ENCODE measurements around the gene RANBP17.

RANBP17 gene

DNA sequence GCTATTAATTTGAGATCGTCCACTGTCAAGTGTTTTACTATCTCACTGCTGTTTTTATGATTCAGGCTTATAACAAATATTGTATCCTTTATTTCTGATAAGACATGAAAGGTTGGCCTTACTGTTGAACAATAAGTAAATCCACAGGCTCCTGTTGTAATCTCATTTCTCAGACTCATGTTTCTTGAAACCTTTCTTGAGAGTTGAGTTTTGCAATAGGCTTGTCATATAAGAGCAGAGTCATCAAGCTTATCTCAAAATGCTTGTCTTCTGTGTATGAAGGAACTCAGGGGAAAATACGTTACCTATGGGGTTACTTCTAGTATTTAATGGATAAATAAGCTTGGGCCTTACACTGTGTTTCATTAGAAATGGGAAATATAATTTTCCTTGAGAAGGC lies 438.0 kb downstream of the RANBP17 start:
- DNase-seq (ENCODE audit: low spot score): no peak

DNA sequence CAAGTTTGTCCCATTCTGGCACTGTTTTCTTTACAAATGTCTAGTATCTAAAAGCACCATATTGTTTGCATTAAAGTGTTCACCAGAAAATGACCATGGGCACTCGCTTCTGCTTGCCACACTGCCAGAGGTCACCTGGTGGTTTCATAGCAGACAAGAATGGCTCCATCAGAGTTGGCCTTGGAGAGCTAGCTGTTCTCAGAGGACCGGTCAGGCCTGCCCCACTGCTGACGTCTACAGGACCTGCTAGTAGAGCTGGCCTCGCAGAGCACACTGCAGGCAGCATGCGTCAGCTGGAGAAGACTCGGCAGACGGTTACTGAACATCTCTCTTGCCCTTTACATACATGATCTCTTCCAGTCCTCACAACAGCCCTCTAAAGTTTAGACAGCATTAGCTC lies 438.5 kb downstream of the RANBP17 start:
- no peak for DNase-seq (ENCODE audit: low spot score)

DNA sequence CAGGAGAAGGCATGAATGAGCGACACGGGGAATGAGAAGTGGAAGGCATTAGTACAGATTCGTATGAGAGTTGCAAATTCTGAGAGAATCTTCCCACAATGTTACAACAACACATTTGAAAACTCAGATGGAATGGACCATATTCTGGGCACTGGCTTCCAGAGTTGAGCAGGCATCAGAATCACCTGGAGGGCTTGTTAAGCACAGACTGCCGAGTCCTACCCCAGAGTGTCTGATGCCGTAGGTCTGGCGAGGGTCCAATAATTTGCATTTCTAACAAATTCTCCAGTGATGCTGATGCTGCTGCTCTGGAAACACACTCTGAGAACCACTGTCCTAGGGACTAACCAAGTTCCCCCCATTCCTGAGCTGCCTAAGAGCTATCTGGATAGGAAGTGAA lies 444.3 kb downstream of the RANBP17 start:
- no peak for DNase-seq (ENCODE audit: low spot score)

DNA sequence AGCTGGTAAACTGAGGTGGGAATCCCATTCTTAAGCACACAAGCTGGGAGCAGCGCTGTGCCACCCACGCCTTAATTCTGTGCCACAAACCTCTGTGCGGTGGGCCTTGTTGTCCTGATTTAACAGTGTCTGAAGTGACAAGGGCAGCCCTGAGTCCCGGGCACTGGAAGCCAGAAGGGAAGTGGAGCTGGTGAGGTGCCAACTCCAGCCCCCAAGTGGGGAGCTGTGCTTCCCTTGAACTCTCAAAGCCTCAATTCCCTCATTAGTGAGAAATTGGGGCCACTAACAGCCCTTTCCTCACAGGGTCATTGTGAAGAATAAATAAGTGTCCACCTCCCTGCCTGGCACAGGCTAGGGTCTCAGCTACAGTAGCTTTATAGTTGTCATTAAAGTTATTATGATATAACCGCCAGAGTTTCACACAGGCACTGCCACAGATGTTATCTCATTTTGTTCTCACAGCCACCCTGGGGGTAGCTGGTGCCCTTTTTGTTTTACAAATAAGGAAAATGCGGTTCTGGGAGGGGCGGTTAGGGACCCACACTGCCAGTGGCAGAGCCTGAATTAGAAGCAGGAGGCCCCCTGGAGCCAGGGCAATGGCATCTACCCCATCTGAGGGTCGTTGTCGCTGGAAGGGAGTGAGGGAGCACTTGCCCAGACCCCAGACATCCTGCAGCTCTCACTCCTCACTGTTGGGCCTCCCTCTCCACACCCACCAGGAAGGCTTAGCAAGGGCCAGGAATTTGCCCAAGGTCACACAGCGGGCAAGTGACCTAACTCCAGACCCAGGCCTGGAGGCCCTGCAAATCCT lies 445.2 kb downstream of the RANBP17 start:
- DNase-seq (ENCODE audit: low spot score): no peak

DNA sequence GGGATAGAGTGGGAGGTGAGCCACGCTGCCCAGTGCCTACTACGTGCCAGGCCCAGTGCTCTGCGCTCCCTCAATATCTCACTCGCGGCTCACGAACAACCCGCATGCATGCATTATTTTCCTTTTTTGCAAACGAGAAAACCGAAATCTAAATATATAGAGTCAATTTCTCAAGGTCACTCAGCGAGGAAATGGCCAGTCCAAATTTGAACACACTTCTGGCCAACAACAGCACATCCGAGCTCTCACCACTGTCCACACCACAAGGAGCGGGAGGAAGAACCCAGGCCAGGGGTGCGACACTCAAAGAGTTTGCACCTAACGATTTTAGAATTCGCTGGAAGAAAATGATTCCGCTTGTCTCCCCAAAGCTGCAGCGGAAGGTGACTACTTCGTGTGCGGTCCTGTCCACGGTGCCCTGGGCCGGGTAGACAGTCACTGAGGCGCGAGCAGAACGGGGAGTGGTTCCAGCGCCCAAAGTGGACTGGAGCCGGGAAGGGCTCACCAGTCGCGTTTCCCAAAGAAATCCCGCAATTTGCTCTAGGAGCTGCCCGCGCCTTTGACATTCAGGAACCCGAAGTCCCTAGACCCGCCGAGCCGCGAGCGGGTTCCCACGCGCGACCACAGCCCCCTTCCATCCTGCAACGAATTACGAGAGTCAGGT lies 446.1 kb downstream of the RANBP17 start:
- DNase-seq (ENCODE audit: low spot score): no peak

DNA sequence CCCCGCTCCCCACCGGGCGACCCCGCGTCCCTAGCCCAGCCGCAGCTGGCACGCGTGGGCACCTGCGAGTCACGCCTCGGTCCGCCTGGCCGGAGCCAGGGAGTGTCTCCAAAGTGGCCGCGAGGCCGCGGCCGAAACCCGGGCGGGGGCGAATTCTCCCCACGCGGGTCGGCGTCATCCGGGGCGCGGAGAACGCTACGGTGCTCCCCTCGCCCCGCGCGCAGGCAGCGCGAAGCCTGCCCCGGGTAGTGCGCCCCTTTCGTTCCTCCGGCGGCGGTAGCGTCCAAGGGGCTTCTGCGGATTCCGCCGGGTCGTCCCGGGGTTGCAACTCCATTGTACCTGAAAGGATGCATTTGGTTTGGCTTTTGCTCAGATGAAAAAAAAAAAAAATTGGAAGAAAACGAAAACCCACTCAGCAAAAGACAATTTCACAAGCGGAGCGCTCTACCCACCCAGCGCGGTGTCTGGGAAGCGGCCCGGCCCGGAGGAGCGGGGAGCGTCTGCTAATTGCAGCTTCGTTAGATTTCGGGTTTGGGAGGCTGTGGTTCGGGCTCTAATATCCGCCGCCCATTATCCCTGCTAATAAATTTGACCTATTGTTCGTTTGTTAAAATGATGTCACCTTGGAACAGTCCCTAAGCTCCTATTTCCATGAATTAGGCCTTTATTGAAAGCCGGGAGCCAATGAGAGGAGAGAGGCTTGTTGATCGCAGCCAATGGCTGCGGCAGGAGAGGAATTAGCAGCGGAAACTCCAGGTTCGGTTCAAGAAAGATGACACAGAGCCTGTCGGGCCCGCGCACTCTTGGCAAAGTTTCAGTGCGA lies 446.8 kb downstream of the RANBP17 start, which contains the start of gene TLX3:
TLX3 (plus strand) TSS at position 796 of the 823 bp plus-strand sequence. CDS start 118 bp downstream, outside the sequence.
- DNase-seq (ENCODE audit: low spot score): no peak

DNA sequence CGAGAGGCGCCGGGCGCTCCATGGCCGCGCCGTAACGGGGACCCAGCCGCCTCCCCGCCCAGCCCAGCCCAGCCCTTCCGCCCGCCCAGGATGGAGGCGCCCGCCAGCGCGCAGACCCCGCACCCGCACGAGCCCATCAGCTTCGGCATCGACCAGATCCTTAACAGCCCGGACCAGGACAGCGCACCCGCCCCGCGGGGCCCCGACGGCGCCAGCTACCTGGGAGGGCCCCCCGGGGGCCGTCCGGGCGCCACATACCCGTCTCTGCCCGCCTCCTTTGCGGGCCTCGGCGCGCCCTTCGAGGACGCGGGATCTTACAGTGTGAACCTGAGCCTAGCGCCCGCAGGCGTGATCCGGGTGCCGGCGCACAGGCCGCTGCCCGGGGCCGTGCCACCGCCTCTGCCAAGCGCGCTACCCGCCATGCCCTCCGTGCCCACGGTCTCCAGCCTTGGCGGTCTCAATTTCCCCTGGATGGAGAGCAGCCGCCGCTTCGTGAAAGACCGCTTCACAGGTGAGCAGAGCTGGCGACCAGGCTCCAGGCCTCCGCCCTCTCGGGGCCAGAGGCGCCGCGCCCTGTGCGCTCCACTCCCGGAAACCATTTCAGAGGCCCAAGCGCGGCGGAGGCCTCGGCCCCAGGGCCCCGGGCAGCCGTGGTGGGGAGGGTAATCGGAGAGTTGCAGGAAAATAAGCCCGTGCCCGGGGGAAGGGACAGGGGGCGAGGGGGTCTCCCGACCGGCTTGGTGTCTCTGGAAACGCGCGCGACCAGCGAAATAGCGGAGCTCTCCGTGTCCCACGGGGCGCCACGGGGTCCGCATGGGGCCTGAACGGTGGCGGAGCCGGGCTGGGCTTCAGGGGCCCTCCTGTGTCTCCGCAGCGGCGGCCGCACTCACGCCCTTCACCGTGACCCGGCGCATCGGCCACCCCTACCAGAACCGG lies 447.7 kb downstream of the RANBP17 start:
- DNase-seq (ENCODE audit: low spot score): no peak

DNA sequence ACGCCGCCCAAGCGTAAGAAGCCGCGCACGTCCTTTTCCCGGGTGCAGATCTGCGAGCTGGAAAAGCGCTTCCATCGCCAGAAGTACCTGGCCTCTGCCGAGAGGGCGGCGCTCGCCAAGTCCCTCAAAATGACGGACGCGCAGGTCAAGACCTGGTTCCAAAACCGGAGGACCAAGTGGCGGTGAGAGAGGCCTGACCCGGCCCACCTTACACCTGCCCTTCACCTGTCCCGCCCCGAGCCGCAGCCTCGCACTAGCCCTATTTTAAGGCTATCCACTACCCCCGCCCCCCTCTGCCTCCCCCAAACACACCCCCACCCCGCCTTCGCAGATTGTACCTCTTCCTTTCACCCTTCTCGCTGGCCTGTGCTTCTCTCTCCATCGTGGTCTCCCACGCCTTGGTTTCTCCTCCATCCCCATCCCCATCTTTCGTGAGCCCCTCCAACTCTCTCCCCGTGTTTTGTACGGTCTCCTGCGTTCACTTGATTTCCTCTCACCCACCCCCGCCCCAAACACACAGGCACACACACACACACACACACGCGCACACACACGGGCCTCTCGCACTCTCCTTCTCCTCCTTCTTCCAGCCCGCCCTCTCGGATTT lies 448.5 kb downstream of the RANBP17 start:
- DNase-seq (ENCODE audit: low spot score): no peak

DNA sequence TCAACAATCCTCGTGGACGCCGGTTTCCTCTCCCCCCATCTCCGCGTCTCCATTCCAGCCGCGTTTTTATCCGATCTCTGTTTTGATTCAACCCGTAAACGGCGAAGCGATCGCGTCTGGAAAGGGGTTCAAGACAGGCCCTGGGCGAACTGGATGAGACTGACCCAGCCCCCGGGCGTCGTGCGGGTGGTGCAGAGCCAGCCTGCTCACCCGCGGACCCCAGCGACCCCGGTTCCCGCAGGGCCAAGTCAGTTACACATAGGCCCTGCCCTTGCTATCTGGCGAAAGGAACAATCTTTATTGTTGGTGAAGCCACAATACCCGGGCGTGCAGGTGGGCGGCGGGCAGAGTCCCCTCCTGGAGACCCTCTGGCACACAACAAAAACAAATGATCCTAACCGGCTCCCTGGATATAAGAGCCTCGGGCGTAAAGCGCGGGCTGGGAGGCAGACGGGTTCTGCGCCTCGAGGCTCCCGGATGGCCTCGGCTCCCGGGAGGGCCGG lies 449.1 kb downstream of the RANBP17 start:
- DNase-seq (ENCODE audit: low spot score): no peak

DNA sequence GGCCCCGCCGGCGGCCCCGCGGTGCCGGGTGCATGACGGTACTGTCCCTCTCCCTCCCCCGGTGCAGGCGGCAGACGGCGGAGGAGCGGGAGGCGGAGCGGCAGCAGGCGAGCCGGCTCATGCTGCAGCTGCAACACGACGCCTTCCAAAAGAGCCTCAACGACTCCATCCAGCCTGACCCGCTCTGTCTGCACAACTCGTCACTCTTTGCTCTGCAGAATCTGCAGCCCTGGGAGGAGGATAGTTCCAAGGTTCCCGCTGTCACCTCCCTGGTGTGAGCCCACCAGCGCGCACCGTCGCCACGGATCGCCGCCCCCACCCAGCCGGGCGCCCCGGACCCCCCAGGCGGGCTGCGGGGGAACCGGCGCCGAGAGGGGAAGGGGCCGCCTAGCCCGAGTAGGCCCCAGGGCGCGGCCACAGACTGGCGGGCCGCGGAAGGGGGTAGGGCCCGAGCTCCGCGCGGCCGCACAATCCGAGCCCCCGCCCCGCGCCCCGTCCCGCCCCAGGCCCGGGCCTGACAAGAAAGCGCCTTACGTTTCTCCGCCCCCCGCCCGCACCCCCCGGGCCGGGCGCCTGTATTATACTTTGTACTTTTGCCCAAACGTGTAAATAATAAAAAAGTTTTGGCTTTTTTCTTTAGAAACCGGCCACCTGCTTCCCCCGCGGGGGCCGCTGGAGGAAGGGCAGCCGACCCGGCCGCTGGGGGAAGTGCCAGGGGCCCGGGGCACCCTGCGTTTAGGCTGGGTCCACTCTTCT lies 449.7 kb downstream of the RANBP17 start:
- DNase-seq (ENCODE audit: low spot score): no peak

DNA sequence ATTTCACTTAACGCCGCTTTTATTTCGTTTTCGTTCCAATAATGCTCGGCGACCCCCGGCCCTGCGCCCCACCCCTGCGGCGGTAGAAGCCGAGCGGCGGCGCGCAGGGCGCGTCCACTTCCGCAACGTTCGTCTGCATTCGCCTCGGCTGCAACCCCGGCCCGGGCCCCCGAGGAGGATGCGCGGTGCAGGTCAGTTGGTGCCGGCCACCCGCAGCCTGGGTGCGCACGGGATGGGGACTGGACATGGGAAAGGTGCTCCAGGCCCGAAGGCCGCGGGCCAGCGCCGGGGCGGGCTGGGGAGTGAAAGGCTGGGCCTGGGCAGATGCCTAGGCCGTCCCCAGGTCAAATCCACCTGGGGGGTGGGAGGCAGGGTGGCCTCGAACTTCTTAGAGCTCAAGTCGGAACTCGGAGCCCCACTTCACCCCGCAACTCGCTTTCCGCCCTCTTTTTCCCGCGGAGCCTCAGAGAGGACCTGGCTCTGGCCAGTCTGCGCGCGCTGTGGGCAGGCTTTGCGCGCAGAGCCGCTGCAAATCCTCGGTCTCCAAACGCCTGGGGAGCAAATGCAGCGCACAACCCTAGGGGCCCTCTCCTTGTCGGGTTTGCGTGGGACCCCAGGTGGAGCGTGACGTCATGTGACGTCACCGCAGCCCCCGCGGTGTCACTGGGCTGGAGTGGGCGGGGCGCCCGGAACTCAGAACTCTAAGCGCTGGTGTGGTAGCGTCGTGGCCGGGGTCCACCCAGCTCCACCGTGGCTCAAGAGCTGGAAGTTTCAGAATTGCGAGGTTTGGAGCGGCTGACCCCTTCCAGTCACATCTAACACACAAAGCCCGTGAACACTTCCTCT lies 450.5 kb downstream of the RANBP17 start:
- no peak for DNase-seq (ENCODE audit: low spot score)

DNA sequence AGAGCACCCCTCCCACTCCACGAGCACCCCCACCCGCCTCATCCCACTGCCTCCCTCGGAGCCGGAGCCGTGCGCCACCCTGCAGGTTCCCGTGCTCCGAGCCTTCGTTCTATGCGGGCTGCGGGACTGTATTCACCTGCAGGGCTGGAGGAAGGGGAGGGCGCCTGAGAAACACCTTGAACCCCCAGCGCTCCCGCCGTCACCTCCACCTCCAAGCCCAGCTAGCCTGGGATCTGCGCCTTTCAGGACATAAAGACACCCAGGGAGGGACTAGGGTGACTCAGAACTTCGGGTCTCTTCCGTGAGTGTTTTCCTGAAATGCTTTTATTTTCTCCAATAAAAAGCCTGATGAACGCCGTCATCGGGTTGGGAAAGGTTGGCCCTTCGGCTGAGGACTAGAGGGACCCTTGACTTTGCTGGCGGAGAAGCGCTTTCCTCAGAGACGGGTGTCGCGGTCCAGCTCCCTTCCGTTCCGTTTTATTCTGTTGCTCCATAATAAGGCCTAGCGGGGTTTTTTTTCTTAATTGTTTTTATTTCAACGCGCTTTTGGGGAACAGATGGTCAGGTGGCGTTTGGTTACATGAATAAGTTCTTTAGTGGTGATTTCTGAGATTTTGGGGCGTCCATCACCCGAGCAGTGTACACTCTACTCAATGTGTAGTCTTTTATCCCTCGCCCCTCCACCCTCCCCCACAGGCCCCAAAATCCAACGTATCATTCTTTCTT lies 451.8 kb downstream of the RANBP17 start:
- DNase-seq (ENCODE audit: low spot score): no peak

DNA sequence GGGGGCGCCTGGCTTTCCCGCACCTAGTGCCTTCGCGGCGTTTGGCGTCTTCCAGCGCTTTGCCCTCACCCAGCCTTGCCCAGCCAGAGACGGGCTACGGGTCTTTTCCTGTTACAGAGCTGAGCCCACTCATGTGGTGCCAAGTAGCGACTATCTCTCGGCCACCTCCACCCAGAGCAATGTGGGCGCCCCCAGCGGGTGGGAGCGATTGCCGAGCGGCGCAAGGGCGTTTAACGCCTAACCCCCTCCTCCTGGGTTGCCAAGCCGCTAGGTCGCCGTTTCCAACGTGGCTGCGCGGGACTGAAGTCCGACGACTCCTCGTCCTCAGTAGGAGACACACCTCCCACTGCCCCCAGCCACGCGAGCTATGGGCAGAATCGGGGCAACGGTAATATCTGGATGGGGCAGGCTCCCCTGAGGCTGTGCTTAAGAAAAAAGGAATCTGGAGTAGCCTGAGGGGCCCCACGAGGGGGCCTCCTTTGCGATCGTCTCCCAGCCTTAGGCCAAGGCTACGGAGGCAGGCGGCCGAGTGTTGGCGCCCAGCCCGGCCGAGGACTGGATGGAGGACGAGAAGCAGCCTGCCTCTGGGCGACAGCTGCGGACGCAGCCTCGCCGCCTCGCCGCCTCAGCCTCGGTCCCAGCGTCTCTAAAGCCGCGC lies 453.0 kb downstream of the RANBP17 start:
- DNase-seq (ENCODE audit: low spot score): no peak

DNA sequence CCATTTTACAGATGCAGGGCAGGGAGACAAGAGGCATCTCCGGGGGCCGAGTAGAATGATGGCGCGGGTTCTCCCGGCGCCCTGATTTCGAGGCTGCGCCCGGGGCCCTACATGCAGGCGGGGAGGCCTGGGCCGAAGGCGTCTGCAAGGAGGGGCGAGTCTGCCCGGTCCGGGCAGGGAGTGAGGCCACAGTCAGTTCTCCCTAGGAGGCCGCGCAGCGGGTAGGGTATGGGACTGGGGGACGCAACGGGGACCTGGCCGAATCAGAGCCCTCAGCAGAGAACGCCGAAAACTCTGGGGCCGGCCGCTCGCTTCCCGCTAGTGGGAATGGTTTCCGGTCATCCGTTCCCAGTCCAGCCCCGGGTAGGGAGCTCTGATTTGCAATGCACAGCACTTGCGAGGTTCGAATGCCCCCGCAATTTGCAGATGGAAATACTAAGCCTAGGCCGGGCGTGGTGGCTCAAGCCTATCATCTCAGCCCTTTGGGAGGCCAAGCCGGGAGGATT lies 453.6 kb downstream of the RANBP17 start:
- DNase-seq (ENCODE audit: low spot score): no peak

DNA sequence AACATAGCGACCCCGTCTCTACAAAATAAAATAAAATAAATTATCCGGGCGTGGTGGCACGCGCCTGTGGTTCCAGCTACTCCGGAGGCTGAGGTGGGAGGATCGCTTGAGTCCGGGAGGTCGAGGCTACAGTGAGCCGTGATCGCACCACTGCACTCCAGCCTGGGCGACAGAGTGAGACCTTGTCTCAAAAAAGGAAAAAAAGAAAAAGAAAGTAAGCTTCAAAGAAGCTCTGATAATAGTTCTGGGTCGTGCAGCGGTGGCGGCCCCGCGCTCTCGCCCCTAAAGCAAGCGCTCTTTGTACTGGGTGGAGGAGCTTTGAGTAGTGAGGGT lies 454.1 kb downstream of the RANBP17 start:
- no peak for DNase-seq (ENCODE audit: low spot score)

DNA sequence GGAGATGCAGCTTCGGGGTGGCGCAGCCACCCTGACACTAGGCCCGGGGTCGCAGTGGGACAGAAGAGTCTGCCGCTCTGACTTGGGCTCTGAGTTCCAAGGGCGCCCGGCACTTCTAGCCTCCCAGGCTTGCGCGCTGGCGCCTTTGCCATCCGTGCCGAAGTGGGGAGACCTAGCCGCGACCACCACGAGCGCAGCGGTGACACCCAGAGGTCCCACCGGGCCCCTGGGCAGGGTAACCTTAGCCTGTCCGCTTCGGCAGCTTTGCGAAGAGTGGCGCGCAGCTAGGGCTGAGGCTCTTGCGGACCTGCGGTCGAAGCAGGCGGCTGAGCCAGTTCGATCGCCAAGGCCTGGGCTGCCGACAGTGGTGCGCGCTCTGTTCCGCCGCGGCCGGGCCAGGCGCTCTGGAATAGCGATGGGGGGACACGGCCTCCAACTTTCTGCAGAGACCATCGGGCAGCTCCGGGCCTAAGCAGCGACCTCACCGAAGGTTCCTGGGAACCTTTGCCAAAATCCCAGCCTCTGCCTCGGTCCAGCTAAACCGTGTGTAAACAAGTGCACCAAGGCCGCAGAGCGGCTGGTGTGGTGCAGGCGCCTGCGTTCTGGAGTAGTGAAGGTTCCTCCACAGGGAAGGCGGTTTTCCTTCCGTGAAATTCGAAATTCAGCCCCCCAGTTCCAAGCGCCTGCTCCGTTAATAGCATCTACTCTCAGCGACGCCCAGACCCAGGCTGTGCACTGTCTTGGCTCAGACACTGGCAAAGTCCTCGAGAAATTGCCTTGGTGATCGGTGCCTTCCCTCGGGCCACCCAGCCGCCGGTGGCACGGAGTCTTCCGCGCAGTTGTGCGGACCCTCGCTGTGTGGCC lies 454.7 kb downstream of the RANBP17 start:
- DNase-seq (ENCODE audit: low spot score): no peak

DNA sequence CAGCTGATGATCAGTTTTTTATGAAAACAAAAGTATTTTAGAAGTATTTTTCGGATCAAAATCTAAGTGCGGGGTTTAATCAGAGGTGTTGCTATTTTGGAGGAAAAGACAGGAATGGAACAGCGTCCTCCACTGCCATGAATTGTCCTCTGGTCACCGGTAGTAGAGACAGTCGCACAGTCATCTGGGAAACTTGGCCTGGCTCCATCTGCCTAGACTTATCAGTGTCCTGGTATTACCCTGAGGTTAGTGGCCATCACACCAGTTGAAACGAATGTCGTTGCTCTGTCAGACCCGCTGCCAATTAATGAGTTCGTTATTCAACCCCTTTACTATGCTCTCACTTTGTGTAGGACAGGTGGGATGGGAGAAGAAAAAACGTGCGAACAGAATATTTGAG lies 455.4 kb downstream of the RANBP17 start:
- no peak for DNase-seq (ENCODE audit: low spot score)
